Dendritic cell treated with granulocyte-macrophage colony-stimulating factor and Interleukin-4, amounts not matched to agents 40 ng/mL and 50 ng/mL, for 4 days (primary cell): ENCODE measurements around the gene KLHL34.

Experiments
- H3K27ac Mint-ChIP-seq: one replicate; pipeline ENCODE4 v1.8.0; 2022; ENCODE audit warnings: mild to moderate bottlenecking, mixed read lengths
- H3K27me3 Mint-ChIP-seq: one replicate; pipeline ENCODE4 v1.8.0; 2022; ENCODE audit warnings: mild to moderate bottlenecking, mixed read lengths
- H3K36me3 Mint-ChIP-seq: one replicate; pipeline ENCODE4 v1.8.0; 2022; ENCODE audit warnings: low read depth, mixed read lengths
- H3K4me1 Mint-ChIP-seq: one replicate; pipeline ENCODE4 v1.8.0; 2022; ENCODE audit warnings: low read depth, mixed read lengths
- H3K4me3 Mint-ChIP-seq: one replicate; pipeline ENCODE4 v1.8.0; 2022; ENCODE audit warnings: mild to moderate bottlenecking, moderate library complexity, mixed read lengths
- H3K9me3 Mint-ChIP-seq: one replicate; pipeline ENCODE4 v1.8.0; 2022; ENCODE audit warnings: mixed read lengths
- intact Hi-C: fragments of 100-400 bp; cut with micrococcal nuclease; formaldehyde crosslinking; loops from one replicate; pipeline ENCODE4 v1.15.0; 2022

KLHL34 gene

GRCh38 chrX:21620234-21620633 lies 37.9 kb downstream of the KLHL34 start:
- H3K27ac Mint-ChIP-seq, result no peak overlapping the region
- H3K36me3 Mint-ChIP-seq, result no peaks in the 10 kb centered on the region
- no peaks in the 10 kb centered on the region for H3K4me1 Mint-ChIP-seq
- H3K27me3 Mint-ChIP-seq, result no peaks in the 10 kb centered on the region
- intact Hi-C loops, result no loop called here
- no peaks in the 10 kb centered on the region for H3K9me3 Mint-ChIP-seq
- H3K4me3 Mint-ChIP-seq, result no peak overlapping the region

- Mint-ChIP-seq H3K4me3 (no peak overlapping the region), H3K27ac (no peak overlapping the region), H3K9me3 (no peaks in the 10 kb centered on the region), H3K36me3 (no peaks in the 10 kb centered on the region), H3K27me3 (no peaks in the 10 kb centered on the region), H3K4me1 (no peaks in the 10 kb centered on the region)
- intact Hi-C loops, result no loop called here
Measured at GRCh38 chrX:21616386-21616785, 41.7 kb downstream of the KLHL34 start.

- Mint-ChIP-seq H3K27ac (no peak overlapping the region), H3K4me1 (no peaks in the 10 kb centered on the region), H3K9me3 (no peaks in the 10 kb centered on the region), H3K4me3 (no peak overlapping the region), H3K27me3 (no peaks in the 10 kb centered on the region), H3K36me3 (no peaks in the 10 kb centered on the region)
- intact Hi-C loops, result no loop called here
Measured at GRCh38 chrX:21612154-21612553, 46.0 kb downstream of the KLHL34 start.

GRCh38 chrX:21610168-21610567 lies 48.0 kb downstream of the KLHL34 start:
- no peaks in the 10 kb centered on the region for H3K4me1 Mint-ChIP-seq
- intact Hi-C loops, result no loop called here
- no peak overlapping the region for H3K4me3 Mint-ChIP-seq
- no peaks in the 10 kb centered on the region for H3K36me3 Mint-ChIP-seq
- H3K27ac Mint-ChIP-seq, result no peak overlapping the region
- no peaks in the 10 kb centered on the region for H3K27me3 Mint-ChIP-seq
- H3K9me3 Mint-ChIP-seq, result no peaks in the 10 kb centered on the region

- Mint-ChIP-seq H3K36me3 (no peaks in the 10 kb centered on the region), H3K4me3 (no peak overlapping the region), H3K9me3 (no peaks in the 10 kb centered on the region), H3K4me1 (no peaks in the 10 kb centered on the region), H3K27me3 (no peaks in the 10 kb centered on the region), H3K27ac (no peak overlapping the region)
- intact Hi-C loops, result no loop called here
Measured at GRCh38 chrX:21606002-21606401, 52.1 kb downstream of the KLHL34 start.
